Upper lobe of left lung (tissue), 4 donors: Measurements from ENCODE around the gene FLT4.

Source experiments
- EP300 ChIP-seq, 4 donors: sonication (generic); formaldehyde crosslinking; IDR thresholded peaks; one replicate each; pipeline ENCODE4 v1.5.1; 2017; ENCODE audit warnings: antibody characterized with exemption in 4 of 4, control low read depth in 2 of 4
- POLR2A ChIP-seq, 4 donors: fragments of 450-650 bp; IDR thresholded peaks; one replicate each; pipeline ENCODE4 v1.5.1; 2016 to 2017; ENCODE audit warnings: antibody characterized with exemption in 4 of 4, mild to moderate bottlenecking in 2 of 4
- POLR2AphosphoS5 ChIP-seq, 2 donors: sonication (generic); formaldehyde crosslinking; IDR thresholded peaks; one replicate each; pipeline ENCODE4 v1.5.1; 2017; ENCODE audit warnings: antibody characterized with exemption in 2 of 2
- TF ChIP-seq, protein P1 (sequence below), 6 experiments: fragments of 450-650 bp in 4 of 6; fragments of 200-600 bp in 2 of 6; sonication (generic) in 2 of 6; IDR thresholded peaks; one replicate each; pipeline ENCODE4 v1.5.1; 2016 to 2019; ENCODE audit warnings: antibody characterized with exemption in 6 of 6

DNA sequence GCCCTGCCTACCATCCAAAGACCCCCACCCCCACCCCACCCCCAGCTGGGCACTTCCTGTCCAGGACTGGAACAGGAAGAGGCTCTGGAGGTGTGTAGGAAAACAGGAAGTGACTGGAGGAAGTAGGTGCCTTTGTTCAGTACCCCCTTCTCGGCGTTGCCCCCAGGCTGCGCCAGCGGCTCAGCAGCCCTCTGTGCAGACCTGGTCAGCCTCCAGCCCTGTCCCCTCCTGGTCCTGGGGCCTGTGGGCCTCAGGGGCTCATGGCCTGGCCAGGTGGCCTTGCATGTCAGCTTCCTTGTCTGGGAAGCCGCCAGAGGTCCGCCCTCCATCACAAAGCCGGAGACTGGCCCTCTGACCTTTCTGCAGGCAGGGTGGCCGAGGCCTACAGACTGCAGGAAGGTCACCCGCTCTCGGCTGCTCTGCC, 26.0 kb downstream of the FLT4 start:
- TF ChIP-seq, protein P1, sequence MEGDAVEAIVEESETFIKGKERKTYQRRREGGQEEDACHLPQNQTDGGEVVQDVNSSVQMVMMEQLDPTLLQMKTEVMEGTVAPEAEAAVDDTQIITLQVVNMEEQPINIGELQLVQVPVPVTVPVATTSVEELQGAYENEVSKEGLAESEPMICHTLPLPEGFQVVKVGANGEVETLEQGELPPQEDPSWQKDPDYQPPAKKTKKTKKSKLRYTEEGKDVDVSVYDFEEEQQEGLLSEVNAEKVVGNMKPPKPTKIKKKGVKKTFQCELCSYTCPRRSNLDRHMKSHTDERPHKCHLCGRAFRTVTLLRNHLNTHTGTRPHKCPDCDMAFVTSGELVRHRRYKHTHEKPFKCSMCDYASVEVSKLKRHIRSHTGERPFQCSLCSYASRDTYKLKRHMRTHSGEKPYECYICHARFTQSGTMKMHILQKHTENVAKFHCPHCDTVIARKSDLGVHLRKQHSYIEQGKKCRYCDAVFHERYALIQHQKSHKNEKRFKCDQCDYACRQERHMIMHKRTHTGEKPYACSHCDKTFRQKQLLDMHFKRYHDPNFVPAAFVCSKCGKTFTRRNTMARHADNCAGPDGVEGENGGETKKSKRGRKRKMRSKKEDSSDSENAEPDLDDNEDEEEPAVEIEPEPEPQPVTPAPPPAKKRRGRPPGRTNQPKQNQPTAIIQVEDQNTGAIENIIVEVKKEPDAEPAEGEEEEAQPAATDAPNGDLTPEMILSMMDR (IDR thresholded peaks at IDR 0.05), result no peak
- TF ChIP-seq POLR2A (IDR thresholded peaks at IDR 0.05) (no peak), POLR2AphosphoS5 (IDR thresholded peaks at IDR 0.05) (no peak), EP300 (IDR thresholded peaks at IDR 0.05) (no peak)
